Brain microvascular endothelial cell (primary cell): ENCODE measurements around the gene PAPOLB.
A peak's percentile ranks its signal among the peaks of the same experiment; 100 is the strongest.

Experiments
- DNase-seq: peaks from one replicate; pipeline ENCODE4 v3.0.0-alpha.2; 2020
- H3K27ac ChIP-seq: fragments of 250-450 bp; sonication (Bioruptor Pico); 2 replicates; pipeline ENCODE4 v1.5.1; 2020; ENCODE audit warnings: mild to moderate bottlenecking, moderate library complexity
- H3K27me3 ChIP-seq: fragments of 250-450 bp; sonication (Bioruptor Pico); replicated peaks from 2 replicates; pipeline ENCODE4 v1.5.1; 2020; ENCODE audit warnings: mild to moderate bottlenecking
- H3K36me3 ChIP-seq: fragments of 250-450 bp; sonication (Bioruptor Pico); replicated peaks from 2 replicates; pipeline ENCODE4 v1.5.1; 2020; ENCODE audit warnings: mild to moderate bottlenecking
- H3K4me3 ChIP-seq: 2 replicates; pipeline ENCODE4 v1.5.1; 2011; ENCODE audit warnings: low read depth, mild to moderate bottlenecking, control low read depth, low read length, moderate library complexity
- in situ Hi-C: cut with HindIII; loops from 2 replicates; pipeline ENCODE4 v1.10.0; 2017; ENCODE audit warnings: low sequenced_read_pairs, low pct_ligation_motif_present
- TF ChIP-seq, protein P1 (sequence below): IDR thresholded peaks from 2 replicates; pipeline ENCODE4 v1.5.1; 2011; ENCODE audit warnings: low read depth, mild to moderate bottlenecking, moderate library complexity, low read length, control low read depth, inconsistent platforms; ENCODE audit errors: missing control alignments

The PAPOLB gene

GRCh38 chr7:4873071-4873944 lies 11.5 kb upstream of the PAPOLB start:
- Histone ChIP-seq H3K36me3 (no peaks in the 10 kb centered on the region), H3K4me3 (no peak overlapping the region), H3K27me3 (no peaks in the 10 kb centered on the region), H3K27ac (no peak overlapping the region)
- TF ChIP-seq, protein P1, sequence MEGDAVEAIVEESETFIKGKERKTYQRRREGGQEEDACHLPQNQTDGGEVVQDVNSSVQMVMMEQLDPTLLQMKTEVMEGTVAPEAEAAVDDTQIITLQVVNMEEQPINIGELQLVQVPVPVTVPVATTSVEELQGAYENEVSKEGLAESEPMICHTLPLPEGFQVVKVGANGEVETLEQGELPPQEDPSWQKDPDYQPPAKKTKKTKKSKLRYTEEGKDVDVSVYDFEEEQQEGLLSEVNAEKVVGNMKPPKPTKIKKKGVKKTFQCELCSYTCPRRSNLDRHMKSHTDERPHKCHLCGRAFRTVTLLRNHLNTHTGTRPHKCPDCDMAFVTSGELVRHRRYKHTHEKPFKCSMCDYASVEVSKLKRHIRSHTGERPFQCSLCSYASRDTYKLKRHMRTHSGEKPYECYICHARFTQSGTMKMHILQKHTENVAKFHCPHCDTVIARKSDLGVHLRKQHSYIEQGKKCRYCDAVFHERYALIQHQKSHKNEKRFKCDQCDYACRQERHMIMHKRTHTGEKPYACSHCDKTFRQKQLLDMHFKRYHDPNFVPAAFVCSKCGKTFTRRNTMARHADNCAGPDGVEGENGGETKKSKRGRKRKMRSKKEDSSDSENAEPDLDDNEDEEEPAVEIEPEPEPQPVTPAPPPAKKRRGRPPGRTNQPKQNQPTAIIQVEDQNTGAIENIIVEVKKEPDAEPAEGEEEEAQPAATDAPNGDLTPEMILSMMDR = no peak
- in situ Hi-C loops = no loop called here
- no peak for DNase-seq

DNA sequence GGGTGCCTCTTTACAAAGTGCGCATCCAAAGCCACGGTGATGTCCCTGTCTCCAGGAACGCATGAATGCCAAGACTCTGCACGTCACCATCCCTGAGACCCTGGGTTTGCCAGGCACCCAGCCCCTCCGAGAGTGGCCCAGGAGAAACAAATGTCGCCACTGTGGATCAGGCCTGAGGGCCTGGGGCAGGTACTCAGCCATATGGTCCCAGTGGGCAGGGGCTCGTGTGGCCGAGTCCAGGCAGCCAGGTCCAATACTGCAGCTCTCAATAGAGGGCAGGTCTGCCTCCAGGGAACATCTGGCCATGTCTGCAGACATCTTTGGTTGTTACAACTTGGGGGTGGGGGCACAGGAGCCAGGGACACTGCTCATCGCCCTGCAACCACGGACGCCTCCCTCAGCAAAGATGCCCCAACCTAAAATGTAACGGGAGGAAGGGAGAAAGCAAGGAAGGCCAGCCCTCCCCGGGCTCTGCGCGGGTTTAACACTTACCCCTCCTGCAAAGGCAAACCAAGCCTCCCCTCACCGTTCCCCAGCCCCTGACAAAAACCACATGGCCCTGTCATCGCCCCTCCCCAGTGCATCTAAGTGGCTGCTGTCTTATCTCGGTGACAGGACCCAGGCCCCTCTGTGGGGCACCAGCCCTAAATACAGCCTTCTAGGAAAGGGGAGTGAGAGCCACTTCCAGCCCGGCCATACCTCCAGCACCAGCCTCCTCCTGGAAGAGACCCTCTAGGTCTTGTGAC lies 10.3 kb upstream of the PAPOLB start:
- peak overlapping the region; percentile 24 for H3K27ac ChIP-seq
- no peaks in the 10 kb centered on the region for H3K36me3 ChIP-seq
- in situ Hi-C loops = no loop called here
- TF ChIP-seq, protein P1 = no peak
- no peak for DNase-seq
- H3K4me3 ChIP-seq = no peak overlapping the region
- no peaks in the 10 kb centered on the region for H3K27me3 ChIP-seq

GRCh38 chr7:4871056-4871680 lies 9.3 kb upstream of the PAPOLB start:
- H3K27me3 ChIP-seq = no peaks in the 10 kb centered on the region
- in situ Hi-C loops = no loop called here
- no peak overlapping the region for H3K4me3 ChIP-seq
- TF ChIP-seq, protein P1 = no peak
- H3K36me3 ChIP-seq = no peaks in the 10 kb centered on the region
- peak; percentile 71 for DNase-seq
- H3K27ac ChIP-seq = peak overlapping the region; percentile 75

GRCh38 chr7:4868493-4868892 lies 6.7 kb upstream of the PAPOLB start:
- Histone ChIP-seq H3K4me3 (no peak overlapping the region), H3K36me3 (no peaks in the 10 kb centered on the region), H3K27ac (no peak overlapping the region), H3K27me3 (no peaks in the 10 kb centered on the region)
- in situ Hi-C loops = no loop called here
- TF ChIP-seq, protein P1 = no peak
- no peak for DNase-seq

DNA sequence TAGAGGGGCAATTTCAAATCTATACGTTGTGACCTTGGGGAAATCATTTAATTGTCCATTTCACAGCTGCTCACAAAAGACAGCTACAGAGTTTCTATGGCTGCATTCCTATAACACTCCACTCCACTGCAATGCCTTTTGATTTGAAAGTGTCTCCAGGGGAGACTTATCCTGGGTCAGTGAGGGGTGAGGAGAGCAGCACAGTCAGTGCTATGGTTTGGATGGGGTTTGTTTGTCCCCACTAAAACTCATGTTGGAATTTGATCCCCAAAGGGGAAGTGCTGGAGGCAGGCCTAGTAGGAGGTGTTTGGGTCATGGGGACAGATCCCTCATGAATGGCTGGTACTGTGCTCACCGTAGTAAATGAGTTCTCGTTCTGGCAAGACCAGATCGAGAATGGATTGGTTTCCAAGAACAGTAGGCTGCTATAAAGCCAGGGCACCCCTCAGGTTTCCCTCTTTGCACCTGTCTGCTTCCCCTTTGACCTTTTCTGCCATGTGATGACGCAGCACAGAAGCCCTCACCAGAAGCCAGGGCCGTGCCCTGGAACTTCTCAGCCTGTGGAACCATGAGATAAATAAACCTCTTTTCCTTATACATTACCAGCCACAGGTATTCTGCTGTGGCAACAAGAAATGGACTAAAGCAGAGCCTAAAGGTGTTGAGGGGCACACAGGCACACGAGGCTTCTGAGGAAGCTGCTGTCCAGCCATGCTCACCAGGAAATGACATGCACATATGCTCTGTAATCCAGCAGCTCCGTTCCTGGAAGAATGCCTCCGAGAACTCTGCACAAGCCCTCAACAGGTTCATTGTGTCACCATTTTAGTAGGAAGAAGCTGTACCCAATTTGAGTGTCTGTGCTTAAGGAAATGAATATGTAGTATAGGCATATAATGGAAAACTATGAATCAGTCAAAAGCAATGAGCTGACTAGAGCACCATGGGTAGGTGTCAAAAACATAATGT lies 5.0 kb upstream of the PAPOLB start:
- DNase-seq = no peak
- Histone ChIP-seq H3K27ac (no peak overlapping the region), H3K4me3 (no peak overlapping the region), H3K27me3 (no peaks in the 10 kb centered on the region), H3K36me3 (no peaks in the 10 kb centered on the region)
- TF ChIP-seq, protein P1 = no peak
- in situ Hi-C loops = no loop called here
